T-cell (primary cell): ENCODE results near the gene PRKAA1. TPM values are rescaled to one million over a fixed set of nuclear protein-coding genes. Genes with fewer than 3 reads are reported as not detected.

Source experiments
- ATAC-seq, 4 experiments: fragments of 200-7000 bp in 3 of 4; fragments of 150-1000 bp in 1 of 4; cut with Tn5 transposase; replicated peaks in 1 of 4; 1 replicate in 3 of 4; 2 replicates in 1 of 4; pipeline ENCODE4 v1.10.0; 2021; ENCODE audit warnings: moderate library complexity in 3 of 4, mild to moderate bottlenecking in 2 of 4, moderate number of reproducible peaks in 1 of 4
- CTCF ChIA-PET, 2 donors: fragments of 300-600 bp; sonication (Branson Sonifier 250); formaldehyde crosslinking; loops; one replicate each; lab custom pipeline; 2022; ENCODE audit warnings: antibody characterized with exemption in 2 of 2; lab: Charles Lee
- POLR2A ChIA-PET, 2 donors: fragments of 300-600 bp; sonication (Branson Sonifier 250); formaldehyde crosslinking; loops; one replicate each; lab custom pipeline; 2022; ENCODE audit warnings: antibody characterized with exemption in 2 of 2; lab: Charles Lee
- DNase-seq, 35 experiments: peaks; one replicate each; pipeline versions ENCODE4 v3.0.0 to v3.0.0-alpha.2; 2013 to 2023
- H3K27ac ChIP-seq: one replicate; pipeline ENCODE4 v1.5.1; 2013; ENCODE audit warnings: low read length
- H3K27me3 ChIP-seq, 2 experiments: replicated peaks in 1 of 2; 1 replicate in 1 of 2; 2 replicates in 1 of 2; pipeline versions ENCODE4 v1.6.1 to v1.7.0; 2013; ENCODE audit warnings: low read length in 1 of 2, mixed read lengths in 1 of 2; ENCODE audit not compliant: control insufficient read depth in 2 of 2, insufficient read depth in 2 of 2; ENCODE audit errors: extremely low read depth in 1 of 2
- H3K36me3 ChIP-seq, 2 donors: 1 replicate in 1 of 2; 2 replicates in 1 of 2; pipeline versions ENCODE4 v1.6.1 to v1.7.0; 2013; ENCODE audit warnings: low read length in 1 of 2; ENCODE audit not compliant: control insufficient read depth in 2 of 2, insufficient read depth in 1 of 2; ENCODE audit errors: extremely low read depth in 1 of 2
- H3K4me1 ChIP-seq, 2 experiments: 1 replicate in 1 of 2; 2 replicates in 1 of 2; pipeline versions ENCODE4 v1.6.1 to v1.7.0; 2013; ENCODE audit warnings: low read length in 2 of 2, mixed read lengths in 1 of 2; ENCODE audit not compliant: insufficient read depth in 2 of 2, control insufficient read depth in 1 of 2; ENCODE audit errors: extremely low read depth in 1 of 2
- H3K4me3 ChIP-seq, 2 donors: 1 replicate in 1 of 2; 2 replicates in 1 of 2; pipeline versions ENCODE4 v1.5.1 to v1.7.0; 2013; ENCODE audit warnings: mild to moderate bottlenecking in 2 of 2, low read length in 1 of 2, moderate library complexity in 1 of 2; ENCODE audit not compliant: control insufficient read depth in 1 of 2; ENCODE audit errors: extremely low read depth in 1 of 2
- H3K9me3 ChIP-seq: 2 replicates; pipeline ENCODE4 v1.7.0; 2013
- H3K27ac Mint-ChIP-seq, 2 donors: one replicate each; pipeline ENCODE4 v1.8.0; 2020 to 2021; ENCODE audit warnings: mild to moderate bottlenecking in 2 of 2, mixed read lengths in 2 of 2
- H3K27me3 Mint-ChIP-seq, 2 donors: one replicate each; pipeline ENCODE4 v1.8.0; 2021 to 2022; ENCODE audit warnings: mixed read lengths in 2 of 2
- H3K36me3 Mint-ChIP-seq: one replicate; pipeline ENCODE4 v1.8.0; 2021; ENCODE audit warnings: mixed read lengths
- H3K4me1 Mint-ChIP-seq, 3 donors: one replicate each; pipeline ENCODE4 v1.8.0; 2020 to 2022; ENCODE audit warnings: mixed read lengths in 3 of 3, mild to moderate bottlenecking in 1 of 3
- H3K4me3 Mint-ChIP-seq, 3 donors: one replicate each; pipeline ENCODE4 v1.8.0; 2020 to 2022; ENCODE audit warnings: mild to moderate bottlenecking in 3 of 3, mixed read lengths in 3 of 3, moderate library complexity in 3 of 3
- H3K9me3 Mint-ChIP-seq, 3 donors: one replicate each; pipeline ENCODE4 v1.8.0; 2020 to 2022; ENCODE audit warnings: mixed read lengths in 3 of 3
- WGBS: methylation state at CpG from one replicate; pipeline ENCODE4 v1.1.5; 2013; ENCODE audit warnings: missing lambda C conversion rate; ENCODE audit not compliant: insufficient coverage; 5-methylcytosine and 5-hydroxymethylcytosine counted together
- total RNA-seq, 35 experiments: library from RNA in 6 of 35; stranded (reverse) in 6 of 35; fragments of 120-200 nt in 1 of 35; gene quantifications; one replicate each; pipeline versions ENCODE4 v1.2.1 to v1.2.4 and lab custom pipeline; 2013 to 2026

PRKAA1 gene
- total RNA-seq (100 to 1,000 TPM in 2 of 5 donors, 10 to 100 TPM in 3; 92.3 to 112 (median 96.7) TPM), total RNA-seq (lab: John Stamatoyannopoulos, UW) (74.4 to 197 (median 125) reads per million in 29 experiments)
- total RNA-seq (2013) = 128 TPM

DNA sequence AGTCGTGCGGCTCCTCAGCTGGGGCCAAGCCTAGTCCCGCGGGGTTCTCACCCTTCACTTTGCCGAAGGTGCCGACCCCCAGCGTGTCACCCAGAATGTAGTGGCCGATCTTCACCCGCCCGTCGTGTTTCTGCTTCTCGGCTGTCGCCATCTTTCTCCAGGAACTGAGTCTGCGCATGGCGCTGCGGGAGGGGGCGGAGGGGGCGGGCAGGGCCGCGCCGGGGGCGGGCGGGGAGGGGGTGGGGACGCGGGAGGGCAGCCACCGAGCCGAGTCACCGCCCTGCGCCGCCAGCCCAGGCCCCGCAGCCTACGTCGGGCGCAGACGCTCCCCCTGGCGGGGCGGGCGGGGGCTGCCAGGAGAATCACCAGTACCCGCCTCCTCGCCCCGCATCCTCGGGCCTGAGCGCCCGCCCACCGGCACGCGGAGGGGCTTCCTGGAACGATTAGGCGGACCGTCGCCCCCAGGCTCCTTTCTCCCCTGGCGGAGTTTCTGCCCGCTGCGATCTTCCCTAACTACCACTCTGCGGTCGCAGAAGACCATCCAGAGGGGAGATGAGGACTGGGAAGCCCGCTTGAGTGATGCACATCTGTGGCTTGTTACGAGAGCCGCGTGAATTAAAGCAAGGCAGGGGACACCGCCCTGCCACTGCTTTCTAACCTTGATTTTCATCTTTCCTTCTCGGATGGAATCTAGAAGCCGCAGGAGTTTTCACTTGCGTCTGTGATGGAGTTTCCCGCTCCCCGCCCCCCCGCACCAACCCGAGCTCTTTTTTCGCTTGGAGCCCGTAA lies at the start of gene PRKAA1:
PRKAA1 (minus strand) TSS at position 363 of the 789 bp plus-strand sequence; CDS start at position 178, 185 bp downstream.
- ATAC-seq = peak; percentile 93 to 97 (median 94)
- Mint-ChIP-seq H3K4me3 (peak within 1 kb of the TSS; percentile 89 to 92 (median 89)), H3K9me3 (no peaks in the 10 kb centered on the region), H3K27me3 (no peaks in the 10 kb centered on the region), H3K27ac (peak within 1 kb of the TSS; percentile 91 to 92), H3K36me3 (peaks cover 17% of the 10 kb centered on the region), H3K4me1 (peaks cover 43 to 49% (median 47%) of the 10 kb centered on the region in 3 donors)
- DNase-seq = peak; percentile 82 to 95 (median 88)
- H3K4me1 ChIP-seq = peaks cover 11 to 12% of the 10 kb centered on the region in 2 experiments
- peak within 1 kb of the TSS; percentile 84 to 95 for H3K4me3 ChIP-seq
- peaks cover 0 to 6% of the 10 kb centered on the region in 2 donors for H3K36me3 ChIP-seq
- ChIA-PET CTCF (interaction anchor here (0.6 to 1.5 kb wide), 15 partner anchors 9 to 1577 kb away, joined by 3 to 8 read pairs (median 4); no protein-coding TSS in a partner anchor), POLR2A (interaction anchor here (0.5 to 1.5 kb wide), 8 partner anchors 10 to 850 kb away, joined by 3 to 7 read pairs (median 4); no protein-coding TSS in a partner anchor)
- peak within 1 kb of the TSS; percentile 91 for H3K27ac ChIP-seq
- H3K27me3 ChIP-seq = no peaks in the 10 kb centered on the region
- no peaks in the 10 kb centered on the region for H3K9me3 ChIP-seq
- WGBS = under 1% methylated on average over 39 of the region's 70 CpGs

DNA sequence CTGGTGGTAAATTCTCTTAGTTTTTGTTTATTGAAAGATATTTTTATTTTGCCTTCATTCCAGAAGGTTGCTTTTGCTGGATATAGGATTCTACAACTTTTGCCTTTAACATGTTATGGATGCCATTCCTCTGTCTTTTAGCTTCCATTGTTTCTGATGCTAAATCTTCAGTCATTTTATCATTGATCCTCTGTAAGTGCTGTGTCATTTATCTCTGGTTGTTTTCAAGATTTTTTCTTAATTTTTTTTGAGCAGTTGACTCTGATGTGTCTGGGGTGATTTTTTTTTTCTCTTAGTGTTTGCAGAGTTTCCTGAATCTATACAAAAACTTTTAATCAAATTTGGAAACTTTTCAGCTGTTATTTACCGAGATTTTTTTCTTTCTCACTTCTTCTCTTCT lies 49.4 kb upstream of the PRKAA1 start:
- ChIA-PET POLR2A (interaction anchor here in 1 of 2 donors (0.7 kb wide), 1 partner anchor 1065 kb away, joined by 4 read pairs; no protein-coding TSS in a partner anchor), CTCF (no interaction called here)
- no peaks in the 10 kb centered on the region for H3K36me3 ChIP-seq

DNA sequence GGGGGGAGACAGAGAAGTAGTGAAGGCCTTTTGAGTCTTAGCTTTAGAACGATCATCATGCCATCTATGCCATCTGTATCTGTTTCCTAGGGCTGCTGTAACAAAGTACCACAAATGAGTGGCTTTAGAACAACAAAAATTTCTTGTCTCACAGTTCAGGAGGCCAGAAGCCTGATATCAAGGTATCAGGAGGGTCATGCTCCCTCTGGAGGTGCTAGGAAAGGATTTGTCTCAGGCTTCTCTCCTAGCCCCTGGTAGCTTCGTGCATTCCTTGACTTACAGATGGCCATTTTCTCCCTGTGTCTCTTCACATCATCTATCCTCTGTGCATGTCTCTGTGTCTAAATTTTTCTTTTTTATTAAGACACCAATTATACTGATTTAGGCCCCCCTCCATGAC lies 48.2 kb upstream of the PRKAA1 start:
- ChIA-PET POLR2A (no interaction called here), CTCF (interaction anchor here in 1 of 2 donors (0.7 kb wide), 1 partner anchor 59 kb away, joined by 3 read pairs; no protein-coding TSS in a partner anchor)
- Mint-ChIP-seq H3K27ac (no peak overlapping the region), H3K4me1 (peaks cover 15 to 37% (median 18%) of the 10 kb centered on the region in 3 donors), H3K4me3 (no peak overlapping the region), H3K9me3 (no peaks in the 10 kb centered on the region), H3K27me3 (peaks cover 2 to 8% of the 10 kb centered on the region in 2 donors), H3K36me3 (peaks cover 10% of the 10 kb centered on the region)
- H3K27ac ChIP-seq = no peak overlapping the region
- 93% methylated on average over 2 of the region's 2 CpGs for WGBS
- H3K36me3 ChIP-seq = no peaks in the 10 kb centered on the region
- H3K27me3 ChIP-seq = peaks cover 0 to 3% of the 10 kb centered on the region in 2 experiments
- H3K4me1 ChIP-seq = no peaks in the 10 kb centered on the region
- H3K4me3 ChIP-seq = no peak overlapping the region
- H3K9me3 ChIP-seq = no peaks in the 10 kb centered on the region
- DNase-seq (no peak), ATAC-seq (no peak)

More for the DNA sequence above, 49.4 kb upstream of the PRKAA1 start:
- DNase-seq (no peak), ATAC-seq (no peak)
- WGBS = no CpG with 5 or more reads among the region's 1 CpG
- Mint-ChIP-seq H3K27me3 (peaks cover 0 to 6% of the 10 kb centered on the region in 2 donors), H3K27ac (no peak overlapping the region), H3K36me3 (peaks cover 15% of the 10 kb centered on the region), H3K4me1 (peaks cover 7 to 27% (median 11%) of the 10 kb centered on the region in 3 donors), H3K4me3 (no peak overlapping the region), H3K9me3 (no peaks in the 10 kb centered on the region)
- H3K9me3 ChIP-seq = no peaks in the 10 kb centered on the region
- H3K27me3 ChIP-seq = peaks cover 0 to 3% of the 10 kb centered on the region in 2 experiments
- H3K4me1 ChIP-seq = no peaks in the 10 kb centered on the region
- H3K27ac ChIP-seq = no peak overlapping the region
- H3K4me3 ChIP-seq = no peak overlapping the region

DNA sequence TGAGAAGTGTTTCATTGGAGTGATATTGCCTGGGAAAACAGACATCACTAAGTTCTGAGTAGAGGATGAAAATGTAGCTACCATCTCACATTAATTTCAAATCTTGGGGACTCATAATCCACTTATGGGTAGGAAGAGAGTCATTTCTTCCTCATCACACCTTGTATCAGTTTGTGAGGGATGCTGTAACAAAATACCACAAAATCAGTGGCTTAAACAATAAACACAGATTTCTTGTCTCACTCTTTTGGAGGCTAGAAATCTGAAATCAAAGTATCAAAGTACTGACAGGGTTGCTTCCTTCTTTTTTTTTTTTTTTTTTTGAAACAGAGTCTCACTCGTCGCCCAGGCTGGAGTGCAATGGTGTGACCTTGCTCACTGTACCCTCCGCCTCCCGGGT lies 46.4 kb upstream of the PRKAA1 start:
- POLR2A ChIA-PET = no interaction called here
- no peak overlapping the region for H3K27ac Mint-ChIP-seq
- H3K36me3 Mint-ChIP-seq = peaks cover 10% of the 10 kb centered on the region
- peaks cover 20 to 43% (median 23%) of the 10 kb centered on the region in 3 donors for H3K4me1 Mint-ChIP-seq
- Histone ChIP-seq H3K4me3 (no peak overlapping the region), H3K4me1 (peaks cover 0 to 2% of the 10 kb centered on the region in 2 experiments), H3K36me3 (no peaks in the 10 kb centered on the region), H3K9me3 (no peaks in the 10 kb centered on the region), H3K27ac (no peak overlapping the region), H3K27me3 (peaks cover 0 to 3% of the 10 kb centered on the region in 2 experiments)
- WGBS = no CpG with 5 or more reads among the region's 4 CpGs
- CTCF ChIA-PET = interaction anchor here (0.6 to 0.7 kb wide), 3 partner anchors 23 to 235 kb away, joined by 3 to 5 read pairs (median 5); no protein-coding TSS in a partner anchor
- no peak overlapping the region for H3K4me3 Mint-ChIP-seq
- ATAC-seq (no peak), DNase-seq (no peak)
- no peaks in the 10 kb centered on the region for H3K9me3 Mint-ChIP-seq
- peaks cover 4 to 10% of the 10 kb centered on the region in 2 donors for H3K27me3 Mint-ChIP-seq

GRCh38 chr5:40842351-40842750 lies 44.2 kb upstream of the PRKAA1 start:
- WGBS = no CpG with 5 or more reads among the region's 2 CpGs
- Histone ChIP-seq H3K36me3 (no peaks in the 10 kb centered on the region), H3K27ac (no peak overlapping the region), H3K4me3 (no peak overlapping the region), H3K27me3 (peaks cover 0 to 3% of the 10 kb centered on the region in 2 experiments), H3K4me1 (peaks cover 0 to 2% of the 10 kb centered on the region in 2 experiments), H3K9me3 (no peaks in the 10 kb centered on the region)
- peaks cover 4 to 10% of the 10 kb centered on the region in 2 donors for H3K27me3 Mint-ChIP-seq
- H3K27ac Mint-ChIP-seq = no peak overlapping the region
- no peak for ATAC-seq
- CTCF ChIA-PET = no interaction called here
- no peaks in the 10 kb centered on the region for H3K9me3 Mint-ChIP-seq
- peak overlapping the region in 1 of 3 donors; percentile 79 for H3K4me3 Mint-ChIP-seq
- H3K4me1 Mint-ChIP-seq = peaks cover 19 to 38% (median 24%) of the 10 kb centered on the region in 3 donors
- POLR2A ChIA-PET = interaction anchor here in 1 of 2 donors (0.6 kb wide), 1 partner anchor 21 kb away, joined by 11 read pairs; no protein-coding TSS in a partner anchor
- H3K36me3 Mint-ChIP-seq = peaks cover 8% of the 10 kb centered on the region
- DNase-seq = no peak
